ENCODE results near the gene ZNF181. TPM values are rescaled to one million over a fixed set of nuclear protein-coding genes. Genes with fewer than 3 reads are reported as not detected.

ZNF181 gene
- total RNA-seq, 1 donor from 2014 or later, result 8.7 TPM

DNA sequence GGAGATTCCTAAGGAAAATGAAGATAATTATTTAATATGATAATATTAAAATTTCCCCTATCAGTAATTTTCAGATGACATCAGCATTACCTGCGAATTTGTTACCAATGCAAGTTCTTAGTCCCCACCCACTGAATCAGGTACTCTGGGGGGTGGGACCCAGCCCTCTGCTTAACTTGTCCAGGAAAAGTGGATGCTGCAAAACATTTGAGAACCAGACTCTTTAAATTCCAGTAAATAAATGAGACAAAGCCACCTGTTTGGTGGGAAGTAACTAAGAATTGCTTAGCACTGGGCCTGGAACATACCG lies 39.5 kb downstream of the ZNF181 start:
- TF ChIP-seq, protein P1, sequence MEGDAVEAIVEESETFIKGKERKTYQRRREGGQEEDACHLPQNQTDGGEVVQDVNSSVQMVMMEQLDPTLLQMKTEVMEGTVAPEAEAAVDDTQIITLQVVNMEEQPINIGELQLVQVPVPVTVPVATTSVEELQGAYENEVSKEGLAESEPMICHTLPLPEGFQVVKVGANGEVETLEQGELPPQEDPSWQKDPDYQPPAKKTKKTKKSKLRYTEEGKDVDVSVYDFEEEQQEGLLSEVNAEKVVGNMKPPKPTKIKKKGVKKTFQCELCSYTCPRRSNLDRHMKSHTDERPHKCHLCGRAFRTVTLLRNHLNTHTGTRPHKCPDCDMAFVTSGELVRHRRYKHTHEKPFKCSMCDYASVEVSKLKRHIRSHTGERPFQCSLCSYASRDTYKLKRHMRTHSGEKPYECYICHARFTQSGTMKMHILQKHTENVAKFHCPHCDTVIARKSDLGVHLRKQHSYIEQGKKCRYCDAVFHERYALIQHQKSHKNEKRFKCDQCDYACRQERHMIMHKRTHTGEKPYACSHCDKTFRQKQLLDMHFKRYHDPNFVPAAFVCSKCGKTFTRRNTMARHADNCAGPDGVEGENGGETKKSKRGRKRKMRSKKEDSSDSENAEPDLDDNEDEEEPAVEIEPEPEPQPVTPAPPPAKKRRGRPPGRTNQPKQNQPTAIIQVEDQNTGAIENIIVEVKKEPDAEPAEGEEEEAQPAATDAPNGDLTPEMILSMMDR (IDR thresholded peaks at IDR 0.05), result no peak
- no peak overlapping the region for H3K27ac Mint-ChIP-seq (ENCODE audit: unreplicated experiment)
- peaks cover 31% of the 10 kb centered on the region for H3K36me3 Mint-ChIP-seq (ENCODE audit: low read depth)
- DNase-seq (ENCODE audit: low spot score), result no peak
- peaks cover 6% of the 10 kb centered on the region for H3K27me3 Mint-ChIP-seq (ENCODE audit: low read depth)
- H3K9me3 Mint-ChIP-seq (ENCODE audit: low read depth), result peaks cover 48% of the 10 kb centered on the region
- H3K4me3 Mint-ChIP-seq (ENCODE audit: unreplicated experiment), result peak overlapping the region; percentile 86
- peaks cover 19% of the 10 kb centered on the region for H3K4me1 Mint-ChIP-seq (ENCODE audit: low read depth)

DNA sequence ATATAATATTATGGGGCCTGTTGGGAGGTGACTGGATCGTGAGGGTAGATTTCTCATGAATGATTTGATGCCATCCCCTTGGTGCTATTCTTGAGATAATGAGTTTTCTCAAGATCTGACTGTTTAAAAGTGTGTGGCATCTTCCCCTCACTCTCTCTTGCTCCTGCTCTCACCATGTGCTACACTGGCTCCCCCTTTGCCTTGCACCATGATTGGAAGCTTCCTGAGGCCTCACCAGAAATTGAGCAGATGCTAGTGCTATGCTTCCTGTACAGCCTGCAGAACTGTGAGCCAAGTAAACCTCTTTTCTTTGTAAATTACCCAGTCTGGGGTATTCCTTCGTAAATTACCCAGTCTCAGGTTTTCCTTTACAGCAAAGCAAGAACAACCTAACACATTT lies 40.8 kb downstream of the ZNF181 start:
- Mint-ChIP-seq H3K4me1 (ENCODE audit: low read depth) (peaks cover 19% of the 10 kb centered on the region), H3K4me3 (ENCODE audit: unreplicated experiment) (no peak overlapping the region), H3K27me3 (ENCODE audit: low read depth) (peaks cover 6% of the 10 kb centered on the region), H3K27ac (ENCODE audit: unreplicated experiment) (no peak overlapping the region), H3K9me3 (ENCODE audit: low read depth) (peaks cover 46% of the 10 kb centered on the region), H3K36me3 (ENCODE audit: low read depth) (peaks cover 20% of the 10 kb centered on the region)
- DNase-seq (ENCODE audit: low spot score), result no peak
- TF ChIP-seq, protein P1 (IDR thresholded peaks at IDR 0.05), result no peak

DNA sequence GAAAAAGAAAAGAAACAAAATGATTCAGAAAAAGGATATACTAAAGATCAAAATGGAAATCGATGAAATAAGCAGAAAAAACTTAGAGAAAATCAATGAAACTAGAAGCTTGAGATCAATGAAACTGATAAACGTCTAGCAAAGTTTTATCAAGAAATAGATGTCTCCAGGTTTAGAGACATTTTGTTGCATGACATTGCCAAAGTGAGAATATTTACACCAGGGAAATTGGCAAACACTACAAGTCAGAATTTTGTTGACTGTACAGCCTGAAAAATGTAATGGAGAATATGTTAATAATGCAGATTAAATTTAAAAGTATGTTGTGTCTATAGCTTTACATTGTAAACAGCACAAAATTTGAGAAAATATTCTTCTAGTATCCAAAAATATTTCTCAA lies 44.3 kb downstream of the ZNF181 start:
- peaks cover 1% of the 10 kb centered on the region for H3K36me3 Mint-ChIP-seq (ENCODE audit: low read depth)
- peaks cover 11% of the 10 kb centered on the region for H3K27me3 Mint-ChIP-seq (ENCODE audit: low read depth)
- no peak overlapping the region for H3K4me3 Mint-ChIP-seq (ENCODE audit: unreplicated experiment)
- peaks cover under 1% of the 10 kb centered on the region for H3K4me1 Mint-ChIP-seq (ENCODE audit: low read depth)
- TF ChIP-seq, protein P1 (IDR thresholded peaks at IDR 0.05), result no peak
- DNase-seq (ENCODE audit: low spot score), result no peak
- H3K27ac Mint-ChIP-seq (ENCODE audit: unreplicated experiment), result no peak overlapping the region
- H3K9me3 Mint-ChIP-seq (ENCODE audit: low read depth), result peaks cover 31% of the 10 kb centered on the region

DNA sequence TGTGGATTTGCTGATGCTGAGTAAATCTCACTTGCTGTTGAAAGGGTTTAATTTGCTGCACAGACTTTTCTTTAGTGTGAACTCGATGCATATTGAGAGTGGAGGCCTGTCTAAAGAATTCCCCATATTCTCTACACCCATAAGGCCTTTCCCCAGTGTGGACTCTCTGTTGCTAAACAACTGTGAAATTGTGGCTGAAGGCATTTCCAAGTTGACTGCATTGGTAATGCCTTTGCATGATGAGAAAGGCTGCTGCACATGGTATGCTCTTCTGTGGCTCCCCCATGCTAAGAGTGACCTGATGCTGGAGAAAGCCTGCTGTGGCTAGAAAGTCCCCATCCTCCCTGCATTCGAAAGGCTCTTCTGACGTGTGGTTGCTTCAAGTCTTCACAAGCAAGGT lies 45.6 kb downstream of the ZNF181 start:
- Mint-ChIP-seq H3K36me3 (ENCODE audit: low read depth) (peaks cover 1% of the 10 kb centered on the region), H3K9me3 (ENCODE audit: low read depth) (peaks cover 30% of the 10 kb centered on the region), H3K27ac (ENCODE audit: unreplicated experiment) (no peak overlapping the region), H3K4me3 (ENCODE audit: unreplicated experiment) (no peak overlapping the region), H3K4me1 (ENCODE audit: low read depth) (no peaks in the 10 kb centered on the region), H3K27me3 (ENCODE audit: low read depth) (peaks cover 11% of the 10 kb centered on the region)
- DNase-seq (ENCODE audit: low spot score), result no peak
- TF ChIP-seq, protein P1 (IDR thresholded peaks at IDR 0.05), result no peak

DNA sequence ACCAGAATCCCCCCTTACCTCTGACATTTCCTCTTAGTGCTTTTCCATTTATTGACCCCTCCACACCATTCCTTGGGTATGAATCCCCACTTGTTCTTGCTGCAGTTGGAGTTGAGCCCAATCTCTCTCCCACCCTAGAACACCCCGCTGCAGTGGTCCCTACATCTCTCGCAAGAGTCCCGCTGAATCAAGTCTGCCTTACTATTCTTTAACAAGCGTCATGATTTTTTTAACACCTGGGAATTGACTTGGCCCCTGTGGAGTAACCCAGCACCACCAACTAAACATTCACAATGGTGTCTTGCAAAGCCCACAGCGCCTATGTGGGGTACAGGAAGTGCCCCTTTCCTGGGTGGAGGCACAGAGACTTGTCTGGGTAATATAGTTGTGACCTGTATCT lies 52.2 kb downstream of the ZNF181 start:
- DNase-seq (ENCODE audit: low spot score), result no peak
- TF ChIP-seq, protein P1 (IDR thresholded peaks at IDR 0.05), result no peak
- H3K27ac Mint-ChIP-seq (ENCODE audit: unreplicated experiment), result no peak overlapping the region
- peaks cover 25% of the 10 kb centered on the region for H3K9me3 Mint-ChIP-seq (ENCODE audit: low read depth)
- H3K4me3 Mint-ChIP-seq (ENCODE audit: unreplicated experiment), result no peak overlapping the region
- H3K27me3 Mint-ChIP-seq (ENCODE audit: low read depth), result no peaks in the 10 kb centered on the region
- H3K4me1 Mint-ChIP-seq (ENCODE audit: low read depth), result no peaks in the 10 kb centered on the region
- H3K36me3 Mint-ChIP-seq (ENCODE audit: low read depth), result no peaks in the 10 kb centered on the region

All from chondrocyte (in vitro differentiated cells).